Suprapubic skin (tissue), 4 donors: ENCODE data around the gene DCST2.

ENCODE experiments used
- EP300 ChIP-seq: sonication (generic); formaldehyde crosslinking; IDR thresholded peaks from one replicate; pipeline ENCODE4 v1.6.1; 2017; ENCODE audit warnings: antibody characterized with exemption
- POLR2A ChIP-seq, 2 donors: fragments of 450-650 bp; IDR thresholded peaks; one replicate each; pipeline ENCODE4 v1.6.1; 2017; ENCODE audit warnings: antibody characterized with exemption in 2 of 2, mild to moderate bottlenecking in 2 of 2, moderate library complexity in 2 of 2
- POLR2AphosphoS5 ChIP-seq, 3 donors: sonication (generic); formaldehyde crosslinking; IDR thresholded peaks; one replicate each; pipeline ENCODE4 v1.6.1; 2017; ENCODE audit warnings: antibody characterized with exemption in 3 of 3
- TF ChIP-seq, protein P1 (sequence below), 2 donors: fragments of 200-600 bp in 1 of 2; fragments of 450-650 bp in 1 of 2; sonication (generic) in 1 of 2; IDR thresholded peaks; one replicate each; pipeline ENCODE4 v1.5.1; 2016 to 2019; ENCODE audit warnings: antibody characterized with exemption in 2 of 2, mild to moderate bottlenecking in 1 of 2, moderate library complexity in 1 of 2

- TF ChIP-seq, protein P1, sequence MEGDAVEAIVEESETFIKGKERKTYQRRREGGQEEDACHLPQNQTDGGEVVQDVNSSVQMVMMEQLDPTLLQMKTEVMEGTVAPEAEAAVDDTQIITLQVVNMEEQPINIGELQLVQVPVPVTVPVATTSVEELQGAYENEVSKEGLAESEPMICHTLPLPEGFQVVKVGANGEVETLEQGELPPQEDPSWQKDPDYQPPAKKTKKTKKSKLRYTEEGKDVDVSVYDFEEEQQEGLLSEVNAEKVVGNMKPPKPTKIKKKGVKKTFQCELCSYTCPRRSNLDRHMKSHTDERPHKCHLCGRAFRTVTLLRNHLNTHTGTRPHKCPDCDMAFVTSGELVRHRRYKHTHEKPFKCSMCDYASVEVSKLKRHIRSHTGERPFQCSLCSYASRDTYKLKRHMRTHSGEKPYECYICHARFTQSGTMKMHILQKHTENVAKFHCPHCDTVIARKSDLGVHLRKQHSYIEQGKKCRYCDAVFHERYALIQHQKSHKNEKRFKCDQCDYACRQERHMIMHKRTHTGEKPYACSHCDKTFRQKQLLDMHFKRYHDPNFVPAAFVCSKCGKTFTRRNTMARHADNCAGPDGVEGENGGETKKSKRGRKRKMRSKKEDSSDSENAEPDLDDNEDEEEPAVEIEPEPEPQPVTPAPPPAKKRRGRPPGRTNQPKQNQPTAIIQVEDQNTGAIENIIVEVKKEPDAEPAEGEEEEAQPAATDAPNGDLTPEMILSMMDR (IDR thresholded peaks at IDR 0.05), result no peak
- TF ChIP-seq EP300 (no peak), POLR2A (IDR thresholded peaks at IDR 0.05) (no peak), POLR2AphosphoS5 (IDR thresholded peaks at IDR 0.05) (no peak)
Observed at GRCh38 chr1:155017946-155018316, 15.7 kb downstream of the DCST2 start.
